Loucy (cell line): ENCODE data around the gene TPSD1.
"Not testable (repeated sequence)": the region's sequence is repeated elsewhere in the genome, so short reads cannot be mapped to it uniquely, and the experiment has no call there.

Source experiments
- EZH2phosphoT487 ChIP-seq: fragments of 200-600 bp; IDR thresholded peaks from 2 replicates; pipeline ENCODE4 v1.6.1; 2018; ENCODE audit warnings: antibody characterized with exemption, mild to moderate bottlenecking, moderate library complexity, borderline replicate concordance
- TF ChIP-seq, protein P1 (sequence below): fragments of 200-600 bp; sonication (generic); conservative IDR thresholded peaks from 2 replicates; pipeline ENCODE4 v1.5.1; 2014; ENCODE audit warnings: mild to moderate bottlenecking, antibody characterized with exemption, low read length

DNA sequence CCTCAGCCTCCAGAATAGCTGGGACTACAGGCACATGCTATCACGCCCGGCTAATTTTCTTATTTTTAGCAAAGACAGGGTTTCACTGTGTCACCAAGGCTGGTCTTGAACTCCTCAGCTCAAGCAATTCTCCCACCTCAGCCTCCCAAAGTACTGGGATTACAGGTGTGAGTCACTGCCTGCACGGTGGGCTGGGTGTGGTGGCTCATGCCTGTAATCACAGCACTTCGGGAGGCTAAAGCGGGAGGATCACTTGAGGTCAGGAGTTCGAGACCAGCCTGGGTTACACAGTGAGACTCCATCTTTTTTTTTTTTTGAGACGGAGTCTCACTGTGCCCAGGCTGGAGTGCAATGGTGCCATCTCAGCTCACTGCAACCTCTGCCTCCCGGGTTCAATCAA, 36.9 kb downstream of the TPSD1 start:
- TF ChIP-seq, protein P1, sequence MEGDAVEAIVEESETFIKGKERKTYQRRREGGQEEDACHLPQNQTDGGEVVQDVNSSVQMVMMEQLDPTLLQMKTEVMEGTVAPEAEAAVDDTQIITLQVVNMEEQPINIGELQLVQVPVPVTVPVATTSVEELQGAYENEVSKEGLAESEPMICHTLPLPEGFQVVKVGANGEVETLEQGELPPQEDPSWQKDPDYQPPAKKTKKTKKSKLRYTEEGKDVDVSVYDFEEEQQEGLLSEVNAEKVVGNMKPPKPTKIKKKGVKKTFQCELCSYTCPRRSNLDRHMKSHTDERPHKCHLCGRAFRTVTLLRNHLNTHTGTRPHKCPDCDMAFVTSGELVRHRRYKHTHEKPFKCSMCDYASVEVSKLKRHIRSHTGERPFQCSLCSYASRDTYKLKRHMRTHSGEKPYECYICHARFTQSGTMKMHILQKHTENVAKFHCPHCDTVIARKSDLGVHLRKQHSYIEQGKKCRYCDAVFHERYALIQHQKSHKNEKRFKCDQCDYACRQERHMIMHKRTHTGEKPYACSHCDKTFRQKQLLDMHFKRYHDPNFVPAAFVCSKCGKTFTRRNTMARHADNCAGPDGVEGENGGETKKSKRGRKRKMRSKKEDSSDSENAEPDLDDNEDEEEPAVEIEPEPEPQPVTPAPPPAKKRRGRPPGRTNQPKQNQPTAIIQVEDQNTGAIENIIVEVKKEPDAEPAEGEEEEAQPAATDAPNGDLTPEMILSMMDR, result not testable (repeated sequence)
- not testable (repeated sequence) for TF ChIP-seq EZH2phosphoT487
